Measurements from ENCODE around the gene SOHLH1. TPM values are rescaled to one million over a fixed set of nuclear protein-coding genes. Genes with fewer than 3 reads are reported as not detected.
A peak's percentile ranks its signal among the peaks of the same experiment; 100 is the strongest.

SOHLH1 gene
- total RNA-seq, 1 donor from 2014 or later = not detected

- H3K4me1 ChIP-seq = peaks cover 12% of the 10 kb centered on the region
- no peaks in the 10 kb centered on the region for H3K9me3 ChIP-seq
- ATAC-seq = no peak
- intact Hi-C loops (cut with DNase I) = no loop called here
- no peak for DNase-seq
- H3K27me3 ChIP-seq (ENCODE audit: low read depth) = peaks cover 66% of the 10 kb centered on the region
- no peaks in the 10 kb centered on the region for H3K36me3 ChIP-seq
- H3K4me3 ChIP-seq = no peak overlapping the region
- no peak overlapping the region for H3K27ac ChIP-seq
- no peak for TF ChIP-seq CTCF (IDR thresholded peaks at IDR 0.05)
These were observed 7.0 kb upstream of the SOHLH1 start for GRCh38 chr9:135706288-135706687.

GRCh38 chr9:135705376-135705775, 6.1 kb upstream of the SOHLH1 start:
- H3K27ac ChIP-seq = no peak overlapping the region
- intact Hi-C loops (cut with DNase I) = no loop called here
- DNase-seq (no peak), ATAC-seq (no peak)
- no peak overlapping the region for H3K4me3 ChIP-seq
- no peaks in the 10 kb centered on the region for H3K36me3 ChIP-seq
- H3K9me3 ChIP-seq = no peaks in the 10 kb centered on the region
- H3K27me3 ChIP-seq (ENCODE audit: low read depth) = peaks cover 73% of the 10 kb centered on the region
- no peak for TF ChIP-seq CTCF (IDR thresholded peaks at IDR 0.05)
- H3K4me1 ChIP-seq = peaks cover 12% of the 10 kb centered on the region

- no peak for TF ChIP-seq CTCF (IDR thresholded peaks at IDR 0.05)
- intact Hi-C loops (cut with DNase I) = no loop called here
- ATAC-seq (no peak), DNase-seq (no peak)
- Histone ChIP-seq H3K27ac (no peak overlapping the region), H3K27me3 (ENCODE audit: low read depth) (peaks cover 73% of the 10 kb centered on the region), H3K36me3 (no peaks in the 10 kb centered on the region), H3K4me1 (peaks cover 12% of the 10 kb centered on the region), H3K4me3 (no peak overlapping the region), H3K9me3 (no peaks in the 10 kb centered on the region)
These were observed 5.2 kb upstream of the SOHLH1 start for GRCh38 chr9:135704483-135704882.

- intact Hi-C loops (cut with DNase I) = no loop called here
- no peak for DNase-seq
- Histone ChIP-seq H3K36me3 (no peaks in the 10 kb centered on the region), H3K9me3 (no peaks in the 10 kb centered on the region), H3K4me3 (no peak overlapping the region), H3K27ac (no peak overlapping the region), H3K4me1 (peaks cover 12% of the 10 kb centered on the region), H3K27me3 (ENCODE audit: low read depth) (peaks cover 73% of the 10 kb centered on the region)
- TF ChIP-seq CTCF (IDR thresholded peaks at IDR 0.05) = no peak
- ATAC-seq = no peak
These were observed 4.4 kb upstream of the SOHLH1 start for GRCh38 chr9:135703726-135704125.

GRCh38 chr9:135701959-135702721, 2.9 kb upstream of the SOHLH1 start, which contains the start of gene KCNT1:
KCNT1 (plus strand) TSS chr9:135702185; CDS start chr9:135702259, 74 bp downstream.
- H3K4me3 ChIP-seq = no peak within 1 kb of the TSS
- intact Hi-C loops (cut with DNase I) = no loop called here
- H3K27me3 ChIP-seq (ENCODE audit: low read depth) = peaks cover 62% of the 10 kb centered on the region
- peaks cover 12% of the 10 kb centered on the region for H3K4me1 ChIP-seq
- no peaks in the 10 kb centered on the region for H3K36me3 ChIP-seq
- no peak within 1 kb of the TSS for H3K27ac ChIP-seq
- H3K9me3 ChIP-seq = no peaks in the 10 kb centered on the region
- DNase-seq (no peak), ATAC-seq (peak; percentile 58 to 62)
- TF ChIP-seq CTCF (IDR thresholded peaks at IDR 0.05) = peak; percentile 91

Measured in lower lobe of right lung (tissue), 2 donors.